ENCODE results near the gene NEDD4L. TPM values are rescaled to one million over a fixed set of nuclear protein-coding genes. Genes with fewer than 3 reads are reported as not detected.

Gene NEDD4L
- polyA plus RNA-seq, 1 of the 3 experiments (the other 2 are of a cell fraction) = 13.2 TPM

DNA sequence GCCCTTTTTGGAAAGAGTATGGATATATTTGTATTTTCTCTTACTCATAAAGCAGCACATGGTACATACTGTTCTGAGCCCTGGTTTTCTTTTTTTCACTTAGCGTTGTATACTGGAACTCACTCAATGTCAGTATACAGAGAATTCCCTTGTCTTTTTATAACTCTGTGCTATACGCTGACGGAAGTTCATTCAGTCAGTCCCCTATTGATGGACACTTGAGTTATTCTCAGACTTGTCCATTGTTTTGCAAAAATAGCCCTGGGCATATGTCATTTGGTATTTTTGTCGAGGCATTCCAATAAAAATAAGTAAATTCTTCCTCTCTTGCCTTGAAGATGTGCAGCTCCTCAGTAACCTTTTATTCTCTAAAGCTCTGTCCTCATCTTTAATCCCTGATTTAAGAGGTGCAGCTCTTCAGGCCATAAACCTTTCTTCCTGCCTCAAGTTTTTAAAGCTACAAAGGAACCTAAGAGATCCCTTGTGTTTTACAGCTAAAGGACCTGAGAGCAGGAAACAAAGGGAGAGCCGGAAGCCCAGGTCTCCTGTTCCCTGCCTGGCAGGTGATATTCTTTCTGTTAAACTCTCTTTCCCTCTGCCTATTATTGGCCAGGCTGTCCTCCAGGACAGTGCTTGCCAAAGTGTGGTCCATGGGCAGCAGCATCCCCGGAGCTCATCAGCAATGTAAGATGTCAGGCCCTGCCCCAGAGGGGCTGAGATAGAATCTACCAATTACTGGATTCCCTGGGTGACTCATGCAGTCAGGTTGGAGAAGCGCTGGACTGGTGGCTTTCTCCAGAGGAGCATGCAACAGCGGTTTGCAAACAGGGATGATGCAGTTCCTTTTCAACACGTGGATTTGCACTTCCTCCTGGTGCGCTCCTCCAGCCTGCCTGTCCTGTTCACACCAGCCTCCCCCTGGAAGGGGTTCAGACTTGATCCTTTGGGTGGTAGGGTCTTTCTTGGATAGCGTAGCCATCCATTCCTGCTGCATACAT, 158.0 kb downstream of the NEDD4L start (continued):
- TF ChIP-seq, protein P1, sequence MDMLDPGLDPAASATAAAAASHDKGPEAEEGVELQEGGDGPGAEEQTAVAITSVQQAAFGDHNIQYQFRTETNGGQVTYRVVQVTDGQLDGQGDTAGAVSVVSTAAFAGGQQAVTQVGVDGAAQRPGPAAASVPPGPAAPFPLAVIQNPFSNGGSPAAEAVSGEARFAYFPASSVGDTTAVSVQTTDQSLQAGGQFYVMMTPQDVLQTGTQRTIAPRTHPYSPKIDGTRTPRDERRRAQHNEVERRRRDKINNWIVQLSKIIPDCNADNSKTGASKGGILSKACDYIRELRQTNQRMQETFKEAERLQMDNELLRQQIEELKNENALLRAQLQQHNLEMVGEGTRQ (IDR thresholded peaks at IDR 0.05; ENCODE audit: borderline replicate concordance, low read depth, low read length) = no peak
- TF ChIP-seq, protein P2, sequence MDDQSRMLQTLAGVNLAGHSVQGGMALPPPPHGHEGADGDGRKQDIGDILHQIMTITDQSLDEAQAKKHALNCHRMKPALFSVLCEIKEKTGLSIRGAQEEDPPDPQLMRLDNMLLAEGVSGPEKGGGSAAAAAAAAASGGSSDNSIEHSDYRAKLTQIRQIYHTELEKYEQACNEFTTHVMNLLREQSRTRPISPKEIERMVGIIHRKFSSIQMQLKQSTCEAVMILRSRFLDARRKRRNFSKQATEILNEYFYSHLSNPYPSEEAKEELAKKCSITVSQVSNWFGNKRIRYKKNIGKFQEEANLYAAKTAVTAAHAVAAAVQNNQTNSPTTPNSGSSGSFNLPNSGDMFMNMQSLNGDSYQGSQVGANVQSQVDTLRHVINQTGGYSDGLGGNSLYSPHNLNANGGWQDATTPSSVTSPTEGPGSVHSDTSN (IDR thresholded peaks at IDR 0.05) = peak; percentile 44; the same call in 1 of the 2 replicates
- TF ChIP-seq POLR2AphosphoS5 (IDR thresholded peaks at IDR 0.05; ENCODE audit: low read depth, low read length) (no peak), SMC3 (IDR thresholded peaks at IDR 0.05; ENCODE audit: low read depth, low read length) (no peak; the same call in 1 of the 2 replicates), FOXM1 (IDR thresholded peaks at IDR 0.05; ENCODE audit: low read depth) (no peak), MEF2A (IDR thresholded peaks at IDR 0.05; ENCODE audit: borderline replicate concordance, low read depth) (no peak), RCOR1 (IDR thresholded peaks at IDR 0.05; ENCODE audit: low read length) (peak; percentile 33; the same call in 1 of the 2 replicates)
- TF ChIP-seq, protein P3, sequence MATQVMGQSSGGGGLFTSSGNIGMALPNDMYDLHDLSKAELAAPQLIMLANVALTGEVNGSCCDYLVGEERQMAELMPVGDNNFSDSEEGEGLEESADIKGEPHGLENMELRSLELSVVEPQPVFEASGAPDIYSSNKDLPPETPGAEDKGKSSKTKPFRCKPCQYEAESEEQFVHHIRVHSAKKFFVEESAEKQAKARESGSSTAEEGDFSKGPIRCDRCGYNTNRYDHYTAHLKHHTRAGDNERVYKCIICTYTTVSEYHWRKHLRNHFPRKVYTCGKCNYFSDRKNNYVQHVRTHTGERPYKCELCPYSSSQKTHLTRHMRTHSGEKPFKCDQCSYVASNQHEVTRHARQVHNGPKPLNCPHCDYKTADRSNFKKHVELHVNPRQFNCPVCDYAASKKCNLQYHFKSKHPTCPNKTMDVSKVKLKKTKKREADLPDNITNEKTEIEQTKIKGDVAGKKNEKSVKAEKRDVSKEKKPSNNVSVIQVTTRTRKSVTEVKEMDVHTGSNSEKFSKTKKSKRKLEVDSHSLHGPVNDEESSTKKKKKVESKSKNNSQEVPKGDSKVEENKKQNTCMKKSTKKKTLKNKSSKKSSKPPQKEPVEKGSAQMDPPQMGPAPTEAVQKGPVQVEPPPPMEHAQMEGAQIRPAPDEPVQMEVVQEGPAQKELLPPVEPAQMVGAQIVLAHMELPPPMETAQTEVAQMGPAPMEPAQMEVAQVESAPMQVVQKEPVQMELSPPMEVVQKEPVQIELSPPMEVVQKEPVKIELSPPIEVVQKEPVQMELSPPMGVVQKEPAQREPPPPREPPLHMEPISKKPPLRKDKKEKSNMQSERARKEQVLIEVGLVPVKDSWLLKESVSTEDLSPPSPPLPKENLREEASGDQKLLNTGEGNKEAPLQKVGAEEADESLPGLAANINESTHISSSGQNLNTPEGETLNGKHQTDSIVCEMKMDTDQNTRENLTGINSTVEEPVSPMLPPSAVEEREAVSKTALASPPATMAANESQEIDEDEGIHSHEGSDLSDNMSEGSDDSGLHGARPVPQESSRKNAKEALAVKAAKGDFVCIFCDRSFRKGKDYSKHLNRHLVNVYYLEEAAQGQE (IDR thresholded peaks at IDR 0.05; ENCODE audit: low read depth, low read length) = no peak

DNA sequence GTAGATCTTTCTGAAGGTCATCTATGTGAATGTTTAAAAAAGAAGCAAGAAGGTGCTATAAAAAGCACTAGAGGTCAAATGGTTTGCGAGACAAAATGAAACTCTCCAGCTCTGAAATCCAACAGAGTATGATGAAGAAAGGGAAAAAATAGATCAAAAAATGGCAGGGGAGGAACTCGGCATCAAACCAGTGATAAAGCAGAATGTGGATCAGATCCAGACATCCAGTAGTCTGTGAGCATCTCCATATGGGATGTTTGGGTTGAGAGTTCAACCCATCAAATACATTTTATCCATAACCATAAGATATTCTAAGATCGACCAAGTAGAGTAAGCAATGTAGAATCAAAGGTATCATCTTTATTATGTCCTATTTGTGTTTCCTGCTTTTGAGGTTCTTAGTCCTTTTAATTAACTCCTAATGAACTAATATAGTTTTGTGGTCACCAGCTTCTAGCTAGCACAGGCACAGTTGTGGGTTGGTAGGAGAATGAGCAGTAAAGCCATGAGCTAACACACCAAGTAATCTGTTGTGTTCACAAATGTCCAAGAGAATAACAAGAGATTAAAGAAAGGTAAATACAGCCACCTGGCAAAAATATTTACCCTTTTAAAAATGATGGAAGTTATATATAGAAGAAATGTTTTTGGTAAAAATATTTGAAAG, 160.9 kb downstream of the NEDD4L start:
- Histone ChIP-seq H4K20me1 (ENCODE audit: insufficient read depth) (no peaks in the 10 kb centered on the region), H3K27me3 (ENCODE audit: insufficient read depth) (no peaks in the 10 kb centered on the region), H3K4me1 (ENCODE audit: control insufficient read depth in 1 of 2, insufficient read depth in 2 of 2, low read depth in 1 of 2, low read length in 1 of 2) (peaks cover 6 to 31% of the 10 kb centered on the region in 2 experiments), H3K27ac (ENCODE audit: low read depth in 2 of 2, low read length in 1 of 2) (peak overlapping the region in 1 of 2 experiments; percentile 62; a peak in 2 of 4 replicates), H3K4me3 (ENCODE audit: low read depth in 2 of 2, low read length in 1 of 2) (no peak overlapping the region), H3K79me2 (ENCODE audit: insufficient read depth) (no peaks in the 10 kb centered on the region), H3F3A (replicated peaks; ENCODE audit: insufficient read depth) (peaks cover 19% of the 10 kb centered on the region), H3K9me2 (no peaks in the 10 kb centered on the region), H3K36me3 (replicated peaks in 1 of 2; ENCODE audit: control insufficient read depth in 1 of 2, insufficient read depth in 2 of 2, low read length in 1 of 2) (no peaks in the 10 kb centered on the region), H3K9me3 (no peaks in the 10 kb centered on the region), H3K9ac (no peak overlapping the region), H3K4me2 (no peak overlapping the region), H2AFZ (ENCODE audit: low read depth) (no peak overlapping the region)
- POLR2A ChIA-PET = no interaction called here
- DNase-seq = no peak
- 82% methylated on average over 3 of the region's 3 CpGs for WGBS (ENCODE audit: low lambda C conversion rate)
- CTCF ChIA-PET = interaction anchor here (0.6 to 1.1 kb wide), 4 partner anchors 24 to 83 kb away, joined by 3 read pairs; no protein-coding TSS in a partner anchor
- TF ChIP-seq SIN3A (IDR thresholded peaks at IDR 0.05; ENCODE audit: borderline replicate concordance, low read depth, low read length) (no peak), MEF2A (IDR thresholded peaks at IDR 0.05; ENCODE audit: borderline replicate concordance, low read depth) (no peak), TAF1 (IDR thresholded peaks at IDR 0.05; ENCODE audit: borderline replicate concordance, low read depth, low read length) (no peak), YY1 (IDR thresholded peaks at IDR 0.05; ENCODE audit: low read depth) (no peak), RFX5 (IDR thresholded peaks at IDR 0.05; ENCODE audit: low read length) (no peak), RXRA (IDR thresholded peaks at IDR 0.05; ENCODE audit: borderline replicate concordance, low read depth) (no peak), FOXJ3 (CRISPR knock-in tag; IDR thresholded peaks at IDR 0.05) (no peak), FOXM1 (IDR thresholded peaks at IDR 0.05; ENCODE audit: low read depth) (no peak), EZH2phosphoT487 (IDR thresholded peaks at IDR 0.05; ENCODE audit: borderline replicate concordance, low read depth) (no peak), FOSL2 (IDR thresholded peaks at IDR 0.05; ENCODE audit: borderline replicate concordance, low read depth) (no peak), GATA2 (CRISPR knock-in tag; IDR thresholded peaks at IDR 0.05) (no peak), NFIC (IDR thresholded peaks at IDR 0.05; ENCODE audit: borderline replicate concordance) (no peak), TCF12 (IDR thresholded peaks at IDR 0.05) (no peak)
- TF ChIP-seq, protein P2 (IDR thresholded peaks at IDR 0.05) = no peak
- TF ChIP-seq, protein P4, sequence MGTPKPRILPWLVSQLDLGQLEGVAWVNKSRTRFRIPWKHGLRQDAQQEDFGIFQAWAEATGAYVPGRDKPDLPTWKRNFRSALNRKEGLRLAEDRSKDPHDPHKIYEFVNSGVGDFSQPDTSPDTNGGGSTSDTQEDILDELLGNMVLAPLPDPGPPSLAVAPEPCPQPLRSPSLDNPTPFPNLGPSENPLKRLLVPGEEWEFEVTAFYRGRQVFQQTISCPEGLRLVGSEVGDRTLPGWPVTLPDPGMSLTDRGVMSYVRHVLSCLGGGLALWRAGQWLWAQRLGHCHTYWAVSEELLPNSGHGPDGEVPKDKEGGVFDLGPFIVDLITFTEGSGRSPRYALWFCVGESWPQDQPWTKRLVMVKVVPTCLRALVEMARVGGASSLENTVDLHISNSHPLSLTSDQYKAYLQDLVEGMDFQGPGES (IDR thresholded peaks at IDR 0.05; ENCODE audit: low read depth, low read length) = no peak

All from SK-N-SH (cell line).